Activated naive CD8-positive, alpha-beta T cell treated with anti-CD3 and anti-CD28 coated beads, Interleukin-2, amount 50 U/mL, for 24 hours (primary cell): ENCODE results near the gene PPM1B.
A peak's percentile ranks its signal among the peaks of the same experiment; 100 is the strongest.

Source experiments
- ATAC-seq: fragments of 150-1000 bp; cut with Tn5 transposase; one replicate; pipeline ENCODE4 v1.10.0; 2021
- DNase-seq: peaks from one replicate; pipeline ENCODE4 v3.0.0; 2021
- H3K27ac Mint-ChIP-seq: one replicate; pipeline ENCODE4 v1.8.0; 2021; ENCODE audit warnings: mild to moderate bottlenecking, mixed read lengths
- H3K27me3 Mint-ChIP-seq: one replicate; pipeline ENCODE4 v1.8.0; 2021; ENCODE audit warnings: mixed read lengths
- H3K36me3 Mint-ChIP-seq: one replicate; pipeline ENCODE4 v1.8.0; 2021; ENCODE audit warnings: low read depth, mixed read lengths
- H3K4me1 Mint-ChIP-seq: one replicate; pipeline ENCODE4 v1.8.0; 2021; ENCODE audit warnings: mixed read lengths
- H3K4me3 Mint-ChIP-seq: one replicate; pipeline ENCODE4 v1.8.0; 2021; ENCODE audit warnings: mild to moderate bottlenecking, moderate library complexity, mixed read lengths
- H3K9me3 Mint-ChIP-seq: one replicate; pipeline ENCODE4 v1.8.0; 2021; ENCODE audit warnings: mixed read lengths

PPM1B gene

GRCh38 chr2:44139741-44140140 lies 28.9 kb upstream of the PPM1B start:
- Mint-ChIP-seq H3K27ac (no peak overlapping the region), H3K9me3 (no peaks in the 10 kb centered on the region), H3K4me3 (no peak overlapping the region), H3K36me3 (no peaks in the 10 kb centered on the region), H3K4me1 (peaks cover 7% of the 10 kb centered on the region), H3K27me3 (peaks cover 2% of the 10 kb centered on the region)
- DNase-seq (no peak), ATAC-seq (no peak)

GRCh38 chr2:44142306-44142705 lies 26.4 kb upstream of the PPM1B start:
- Mint-ChIP-seq H3K4me1 (peaks cover 9% of the 10 kb centered on the region), H3K27me3 (peaks cover 2% of the 10 kb centered on the region), H3K9me3 (no peaks in the 10 kb centered on the region), H3K4me3 (no peak overlapping the region), H3K27ac (no peak overlapping the region), H3K36me3 (no peaks in the 10 kb centered on the region)
- DNase-seq (no peak), ATAC-seq (no peak)

- Mint-ChIP-seq H3K27ac (no peak overlapping the region), H3K9me3 (no peaks in the 10 kb centered on the region), H3K4me3 (no peak overlapping the region), H3K4me1 (peaks cover 9% of the 10 kb centered on the region), H3K27me3 (peaks cover 2% of the 10 kb centered on the region), H3K36me3 (no peaks in the 10 kb centered on the region)
- no peak for DNase-seq
- ATAC-seq = no peak
Measured at GRCh38 chr2:44143701-44144100, 25.0 kb upstream of the PPM1B start.

- Mint-ChIP-seq H3K27ac (no peak overlapping the region), H3K4me1 (peaks cover 2% of the 10 kb centered on the region), H3K9me3 (no peaks in the 10 kb centered on the region), H3K4me3 (no peak overlapping the region), H3K27me3 (peaks cover 3% of the 10 kb centered on the region), H3K36me3 (no peaks in the 10 kb centered on the region)
- DNase-seq (no peak), ATAC-seq (no peak)
Measured at GRCh38 chr2:44148999-44149398, 19.7 kb upstream of the PPM1B start.

- Mint-ChIP-seq H3K36me3 (no peaks in the 10 kb centered on the region), H3K27ac (no peak overlapping the region), H3K27me3 (peaks cover 3% of the 10 kb centered on the region), H3K9me3 (no peaks in the 10 kb centered on the region), H3K4me1 (peaks cover 2% of the 10 kb centered on the region), H3K4me3 (no peak overlapping the region)
- DNase-seq (no peak), ATAC-seq (no peak)
Measured at GRCh38 chr2:44150473-44150872, 18.2 kb upstream of the PPM1B start.

GRCh38 chr2:44152865-44153669 lies 15.6 kb upstream of the PPM1B start:
- DNase-seq (no peak), ATAC-seq (no peak)
- Mint-ChIP-seq H3K4me3 (no peak overlapping the region), H3K36me3 (no peaks in the 10 kb centered on the region), H3K27me3 (peaks cover 3% of the 10 kb centered on the region), H3K9me3 (no peaks in the 10 kb centered on the region), H3K27ac (no peak overlapping the region), H3K4me1 (no peaks in the 10 kb centered on the region)

- H3K27me3 Mint-ChIP-seq = no peaks in the 10 kb centered on the region
- H3K36me3 Mint-ChIP-seq = no peaks in the 10 kb centered on the region
- DNase-seq (no peak), ATAC-seq (no peak)
- H3K4me1 Mint-ChIP-seq = no peaks in the 10 kb centered on the region
- no peaks in the 10 kb centered on the region for H3K9me3 Mint-ChIP-seq
- H3K27ac Mint-ChIP-seq = no peak overlapping the region
- no peak overlapping the region for H3K4me3 Mint-ChIP-seq
Measured at GRCh38 chr2:44155666-44156446, 12.8 kb upstream of the PPM1B start.

- Mint-ChIP-seq H3K4me3 (no peak overlapping the region), H3K27me3 (no peaks in the 10 kb centered on the region), H3K36me3 (no peaks in the 10 kb centered on the region), H3K4me1 (peaks cover 8% of the 10 kb centered on the region), H3K9me3 (no peaks in the 10 kb centered on the region), H3K27ac (no peak overlapping the region)
- no peak for DNase-seq
- no peak for ATAC-seq
Measured at GRCh38 chr2:44163777-44164176, 4.9 kb upstream of the PPM1B start.

GRCh38 chr2:44164617-44165016 lies 4.1 kb upstream of the PPM1B start:
- DNase-seq (no peak), ATAC-seq (no peak)
- Mint-ChIP-seq H3K4me1 (peaks cover 8% of the 10 kb centered on the region), H3K27ac (no peak overlapping the region), H3K4me3 (no peak overlapping the region), H3K27me3 (no peaks in the 10 kb centered on the region), H3K9me3 (no peaks in the 10 kb centered on the region), H3K36me3 (no peaks in the 10 kb centered on the region)

- Mint-ChIP-seq H3K27ac (no peak overlapping the region), H3K4me3 (no peak overlapping the region), H3K4me1 (peaks cover 16% of the 10 kb centered on the region), H3K27me3 (no peaks in the 10 kb centered on the region), H3K9me3 (no peaks in the 10 kb centered on the region), H3K36me3 (no peaks in the 10 kb centered on the region)
- DNase-seq (no peak), ATAC-seq (no peak)
Measured at GRCh38 chr2:44166096-44166495, 2.6 kb upstream of the PPM1B start.

- peaks cover 28% of the 10 kb centered on the region for H3K4me1 Mint-ChIP-seq
Measured at GRCh38 chr2:44167311-44167907, 1.3 kb upstream of the PPM1B start.

GRCh38 chr2:44167908-44168680 lies 581 bp upstream of the PPM1B start:
- Mint-ChIP-seq H3K36me3 (no peaks in the 10 kb centered on the region), H3K9me3 (no peaks in the 10 kb centered on the region), H3K4me3 (peak overlapping the region; percentile 95), H3K4me1 (peaks cover 34% of the 10 kb centered on the region), H3K27me3 (no peaks in the 10 kb centered on the region), H3K27ac (peak overlapping the region; percentile 98)
- peak; percentile 84 for ATAC-seq
- DNase-seq = peak; percentile 95

More at GRCh38 chr2:44167311-44167907, 1.3 kb upstream of the PPM1B start:
- Mint-ChIP-seq H3K36me3 (no peaks in the 10 kb centered on the region), H3K9me3 (no peaks in the 10 kb centered on the region), H3K27me3 (no peaks in the 10 kb centered on the region), H3K27ac (peak overlapping the region; percentile 98), H3K4me3 (peak overlapping the region; percentile 95)
- DNase-seq (no peak), ATAC-seq (no peak)

GRCh38 chr2:44169155-44169898 lies 652 bp downstream of the PPM1B start:
- H3K4me3 Mint-ChIP-seq = peak overlapping the region; percentile 95
- H3K27ac Mint-ChIP-seq = peak overlapping the region; percentile 98
- H3K36me3 Mint-ChIP-seq = no peaks in the 10 kb centered on the region
- DNase-seq = no peak
- H3K27me3 Mint-ChIP-seq = no peaks in the 10 kb centered on the region
- ATAC-seq = peak; percentile 4
- peaks cover 43% of the 10 kb centered on the region for H3K4me1 Mint-ChIP-seq
- H3K9me3 Mint-ChIP-seq = no peaks in the 10 kb centered on the region

GRCh38 chr2:44170311-44170717 lies 1.6 kb downstream of the PPM1B start:
- Mint-ChIP-seq H3K36me3 (peaks cover 3% of the 10 kb centered on the region), H3K4me3 (peak overlapping the region; percentile 95), H3K27me3 (no peaks in the 10 kb centered on the region), H3K9me3 (no peaks in the 10 kb centered on the region), H3K4me1 (peaks cover 53% of the 10 kb centered on the region), H3K27ac (peak overlapping the region; percentile 95)
- DNase-seq (no peak), ATAC-seq (no peak)
